WTC11 (cell line): ENCODE results near the gene INMT.

Experiments used
- CREB1 ChIP-seq: sonication (generic); formaldehyde crosslinking; IDR thresholded peaks from 2 replicates; pipeline ENCODE4 v1.8.0; 2023; ENCODE audit warnings: mild to moderate bottlenecking, missing genetic modification reagents
- E2F1 ChIP-seq: sonication (generic); formaldehyde crosslinking; IDR thresholded peaks from 2 replicates; pipeline ENCODE4 v1.8.0; 2022; ENCODE audit warnings: mild to moderate bottlenecking, missing genetic modification reagents
- FOXJ3 ChIP-seq: sonication (generic); formaldehyde crosslinking; IDR thresholded peaks from 2 replicates; pipeline ENCODE4 v1.9.0; 2021; ENCODE audit warnings: missing genetic modification reagents, mild to moderate bottlenecking, borderline replicate concordance
- GABPB1 ChIP-seq: sonication (generic); formaldehyde crosslinking; IDR thresholded peaks from 2 replicates; pipeline ENCODE4 v1.8.1; 2023; ENCODE audit warnings: mild to moderate bottlenecking, missing genetic modification reagents
- IRF2 ChIP-seq: sonication (generic); formaldehyde crosslinking; IDR thresholded peaks from 2 replicates; pipeline ENCODE4 v1.8.0; 2022; ENCODE audit warnings: low read depth, missing genetic modification reagents, borderline replicate concordance
- NFYB ChIP-seq: sonication (generic); formaldehyde crosslinking; conservative IDR thresholded peaks from 2 replicates; pipeline ENCODE4 v1.8.0; 2022; ENCODE audit warnings: low read depth, missing genetic modification reagents
- ZBTB21 ChIP-seq: sonication (generic); formaldehyde crosslinking; IDR thresholded peaks from 2 replicates; pipeline ENCODE4 v1.8.1; 2023; ENCODE audit warnings: mild to moderate bottlenecking, missing genetic modification reagents, borderline replicate concordance
- ZNF219 ChIP-seq: sonication (generic); formaldehyde crosslinking; IDR thresholded peaks from 2 replicates; pipeline ENCODE4 v1.8.0; 2023; ENCODE audit warnings: missing genetic modification reagents, mild to moderate bottlenecking, borderline replicate concordance
- TF ChIP-seq, protein P1 (sequence below): fragments of 200-600 bp; IDR thresholded peaks from 2 replicates; pipeline ENCODE4 v1.8.0; 2022; ENCODE audit warnings: antibody characterized with exemption
- TF ChIP-seq, protein P2 (sequence below): sonication (generic); formaldehyde crosslinking; IDR thresholded peaks from 2 replicates; pipeline ENCODE4 v1.8.0; 2023; ENCODE audit warnings: missing genetic modification reagents

- TF ChIP-seq ZNF219 (CRISPR knock-in tag) (no peak), E2F1 (no peak), GABPB1 (CRISPR knock-in tag) (no peak), FOXJ3 (no peak), ZBTB21 (CRISPR knock-in tag) (no peak), CREB1 (CRISPR knock-in tag) (no peak), IRF2 (CRISPR knock-in tag) (no peak), NFYB (CRISPR knock-in tag) (no peak)
- TF ChIP-seq, protein P1, sequence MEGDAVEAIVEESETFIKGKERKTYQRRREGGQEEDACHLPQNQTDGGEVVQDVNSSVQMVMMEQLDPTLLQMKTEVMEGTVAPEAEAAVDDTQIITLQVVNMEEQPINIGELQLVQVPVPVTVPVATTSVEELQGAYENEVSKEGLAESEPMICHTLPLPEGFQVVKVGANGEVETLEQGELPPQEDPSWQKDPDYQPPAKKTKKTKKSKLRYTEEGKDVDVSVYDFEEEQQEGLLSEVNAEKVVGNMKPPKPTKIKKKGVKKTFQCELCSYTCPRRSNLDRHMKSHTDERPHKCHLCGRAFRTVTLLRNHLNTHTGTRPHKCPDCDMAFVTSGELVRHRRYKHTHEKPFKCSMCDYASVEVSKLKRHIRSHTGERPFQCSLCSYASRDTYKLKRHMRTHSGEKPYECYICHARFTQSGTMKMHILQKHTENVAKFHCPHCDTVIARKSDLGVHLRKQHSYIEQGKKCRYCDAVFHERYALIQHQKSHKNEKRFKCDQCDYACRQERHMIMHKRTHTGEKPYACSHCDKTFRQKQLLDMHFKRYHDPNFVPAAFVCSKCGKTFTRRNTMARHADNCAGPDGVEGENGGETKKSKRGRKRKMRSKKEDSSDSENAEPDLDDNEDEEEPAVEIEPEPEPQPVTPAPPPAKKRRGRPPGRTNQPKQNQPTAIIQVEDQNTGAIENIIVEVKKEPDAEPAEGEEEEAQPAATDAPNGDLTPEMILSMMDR, result no peak
- TF ChIP-seq, protein P2, sequence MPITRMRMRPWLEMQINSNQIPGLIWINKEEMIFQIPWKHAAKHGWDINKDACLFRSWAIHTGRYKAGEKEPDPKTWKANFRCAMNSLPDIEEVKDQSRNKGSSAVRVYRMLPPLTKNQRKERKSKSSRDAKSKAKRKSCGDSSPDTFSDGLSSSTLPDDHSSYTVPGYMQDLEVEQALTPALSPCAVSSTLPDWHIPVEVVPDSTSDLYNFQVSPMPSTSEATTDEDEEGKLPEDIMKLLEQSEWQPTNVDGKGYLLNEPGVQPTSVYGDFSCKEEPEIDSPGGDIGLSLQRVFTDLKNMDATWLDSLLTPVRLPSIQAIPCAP, result no peak
Observed at GRCh38 chr7:30733691-30734090, 18.2 kb upstream of the INMT start.
